Measurements from ENCODE around the gene MAP9.
"Not testable (repeated sequence)": the region's sequence is repeated elsewhere in the genome, so short reads cannot be mapped to it uniquely, and the experiment has no call there.

The MAP9 gene

DNA sequence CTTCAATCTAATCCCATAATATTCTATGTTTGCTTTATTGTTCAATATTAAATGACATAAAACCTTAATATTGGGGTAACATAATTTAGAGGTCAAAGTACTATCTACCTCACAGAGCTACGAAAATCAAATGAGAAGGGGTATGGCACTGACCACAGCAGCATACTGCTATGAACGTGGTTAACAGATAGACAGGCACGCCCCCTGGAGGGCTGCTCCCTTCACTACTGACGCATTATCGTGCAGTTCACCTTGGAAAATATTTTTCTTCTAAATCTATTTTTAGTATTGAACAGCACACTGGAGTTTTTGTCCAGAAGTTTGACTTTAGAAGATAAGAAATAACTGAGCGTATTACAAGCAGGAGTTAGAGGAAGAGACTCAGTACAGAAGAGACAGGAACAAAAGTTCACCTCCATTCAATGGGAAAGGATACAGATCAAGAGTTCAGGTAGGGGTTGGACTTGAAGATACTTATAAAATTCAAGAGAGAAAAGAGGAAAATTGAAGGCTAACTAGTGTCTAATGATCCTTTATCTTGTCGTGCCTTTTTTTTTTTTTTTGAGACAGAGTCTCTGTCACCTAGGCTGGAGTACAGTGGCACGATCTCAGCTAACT, 22.7 kb downstream of the MAP9 start:
- DNase-seq (ENCODE audit: low read depth in 1 of 2, low spot score in 1 of 2), result no peak

DNA sequence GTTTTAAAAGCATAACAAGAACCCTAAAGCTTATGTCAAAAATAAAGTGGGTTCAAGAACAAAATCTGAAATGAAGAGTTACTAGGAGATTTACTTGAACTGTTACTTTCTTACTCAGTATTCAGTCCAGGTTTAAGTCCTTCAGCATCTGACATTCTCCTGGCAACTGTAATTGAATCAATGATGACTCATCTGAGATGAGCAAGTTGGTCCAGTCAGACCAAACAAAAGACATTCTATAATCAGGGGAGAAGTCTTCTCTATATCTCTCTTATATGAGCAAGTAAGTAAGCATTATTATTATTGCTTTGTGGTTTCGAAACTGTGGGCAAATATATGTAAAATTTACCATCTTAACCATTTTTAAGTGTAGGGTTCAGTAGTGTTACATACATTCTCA, 34.6 kb downstream of the MAP9 start:
- no peak for DNase-seq (ENCODE audit: low read depth in 1 of 2, low spot score in 1 of 2)

DNA sequence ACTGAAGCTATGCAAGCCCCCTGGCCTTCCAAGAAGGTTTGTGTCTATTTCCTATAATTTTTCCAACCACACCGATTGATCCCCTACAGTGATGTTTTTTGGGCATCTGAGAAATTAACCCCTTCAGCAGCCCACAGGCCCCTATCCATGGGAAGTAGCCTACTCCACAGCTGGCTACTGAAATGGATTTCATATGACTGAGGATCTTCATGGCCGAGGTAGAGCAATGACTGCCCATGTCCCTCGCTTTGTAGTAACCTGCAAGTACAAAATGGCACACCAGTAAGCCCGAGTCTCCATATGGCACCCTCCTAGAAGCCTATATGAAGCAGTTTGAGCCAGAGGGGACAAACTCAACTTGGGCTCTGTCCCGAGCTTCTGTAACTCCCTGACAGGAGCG, 36.8 kb downstream of the MAP9 start:
- DNase-seq (ENCODE audit: low read depth in 1 of 2, low spot score in 1 of 2), result no peak

DNA sequence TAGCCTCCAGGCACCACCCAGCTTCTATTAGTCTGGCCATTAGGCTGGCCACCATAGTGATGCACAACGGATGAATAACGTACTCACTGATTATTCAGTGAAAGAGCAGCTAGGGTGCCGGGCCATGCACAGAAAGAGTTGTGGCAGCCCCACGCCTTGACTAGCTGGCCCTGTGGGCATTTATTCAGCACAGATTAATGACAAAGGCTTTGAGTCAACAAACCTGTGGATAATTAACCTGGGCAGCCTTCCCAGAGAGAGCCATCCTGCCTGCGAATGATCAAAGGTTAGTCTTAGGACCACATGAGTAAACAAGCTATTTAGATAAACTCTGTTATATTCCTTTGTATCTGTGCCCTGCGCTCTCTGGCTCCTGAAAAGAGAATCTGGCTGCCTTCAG, 37.2 kb downstream of the MAP9 start:
- no peak for DNase-seq (ENCODE audit: low read depth in 1 of 2, low spot score in 1 of 2)

DNA sequence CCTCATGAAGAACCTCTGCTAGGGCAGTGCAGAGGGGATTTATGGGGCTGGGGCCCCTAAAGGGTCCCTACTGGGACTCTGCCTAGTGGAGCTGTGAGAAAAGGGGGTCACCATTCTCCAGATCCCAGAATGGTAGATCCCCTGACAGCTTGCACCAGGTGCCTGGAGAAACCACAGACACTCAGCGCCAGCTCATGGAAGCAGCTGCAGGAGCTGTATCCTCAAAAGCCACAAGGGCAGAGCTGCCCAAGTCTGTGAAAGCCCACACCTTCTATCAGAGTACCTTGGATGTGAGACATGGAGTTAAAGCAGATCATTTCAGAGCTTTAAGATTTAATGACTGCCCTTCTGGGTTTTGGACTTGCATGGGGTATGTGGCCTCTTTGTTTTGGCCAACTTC, 38.6 kb downstream of the MAP9 start:
- no peak for DNase-seq (ENCODE audit: low read depth in 1 of 2, low spot score in 1 of 2)

DNA sequence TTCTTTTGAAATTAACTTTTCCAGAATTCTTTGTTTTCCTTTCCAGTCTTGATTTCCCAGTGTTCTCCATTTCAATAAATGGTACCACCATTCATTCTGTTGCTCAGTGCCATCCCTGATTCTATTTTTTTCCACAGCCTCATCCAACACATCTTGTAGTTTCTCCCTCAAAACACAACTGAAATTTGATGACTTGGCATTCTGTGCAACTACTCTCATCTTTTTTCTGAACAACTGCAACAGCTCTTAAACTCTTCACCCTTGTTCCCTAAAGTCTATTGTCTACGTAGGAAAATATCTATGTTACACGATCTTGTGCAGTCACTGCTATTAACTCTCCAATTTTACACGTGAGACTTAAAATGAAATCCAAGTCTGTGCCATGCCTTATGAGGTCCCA, 40.5 kb downstream of the MAP9 start:
- DNase-seq (ENCODE audit: low read depth in 1 of 2, low spot score in 1 of 2), result no peak

DNA sequence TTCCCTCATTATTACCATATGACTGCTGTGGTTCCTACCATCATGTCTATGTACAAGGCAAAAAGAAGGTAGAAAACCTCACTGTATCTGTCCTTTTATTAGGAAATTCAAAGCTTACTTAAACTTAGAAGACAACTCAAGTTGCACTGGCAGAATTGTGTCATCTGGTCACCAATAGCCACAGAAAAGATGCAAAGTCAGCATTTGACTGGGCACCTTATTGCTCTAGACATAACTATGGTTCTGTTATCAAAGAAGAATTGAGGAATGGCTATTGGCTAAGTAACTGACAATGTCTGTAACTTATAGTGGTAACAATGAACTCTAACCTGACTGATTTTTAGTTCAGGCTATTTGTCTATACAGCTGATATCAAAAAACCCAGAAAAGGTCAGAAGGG, 45.3 kb downstream of the MAP9 start:
- DNase-seq (ENCODE audit: low read depth in 1 of 2, low spot score in 1 of 2), result no peak

DNA sequence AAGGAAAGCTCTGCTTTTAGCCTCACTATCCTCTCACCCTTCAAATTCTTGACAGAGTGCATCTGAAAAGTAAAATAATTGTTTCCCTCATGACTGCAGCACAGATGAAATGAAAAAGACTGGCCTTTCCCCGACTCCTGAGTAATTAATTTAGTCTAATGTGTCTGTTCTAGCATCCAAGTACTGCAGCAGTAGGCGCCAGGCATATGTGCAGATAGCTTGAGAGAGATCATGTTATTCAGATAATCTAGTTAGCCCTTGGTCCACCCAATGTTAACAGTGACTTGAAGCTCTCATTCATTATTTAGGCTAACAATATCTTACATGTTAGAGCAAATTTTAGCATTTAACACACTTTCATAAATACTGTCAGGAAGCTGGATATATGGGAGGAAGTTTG, 54.0 kb downstream of the MAP9 start:
- no peak for DNase-seq (ENCODE audit: low read depth in 1 of 2, low spot score in 1 of 2)

DNA sequence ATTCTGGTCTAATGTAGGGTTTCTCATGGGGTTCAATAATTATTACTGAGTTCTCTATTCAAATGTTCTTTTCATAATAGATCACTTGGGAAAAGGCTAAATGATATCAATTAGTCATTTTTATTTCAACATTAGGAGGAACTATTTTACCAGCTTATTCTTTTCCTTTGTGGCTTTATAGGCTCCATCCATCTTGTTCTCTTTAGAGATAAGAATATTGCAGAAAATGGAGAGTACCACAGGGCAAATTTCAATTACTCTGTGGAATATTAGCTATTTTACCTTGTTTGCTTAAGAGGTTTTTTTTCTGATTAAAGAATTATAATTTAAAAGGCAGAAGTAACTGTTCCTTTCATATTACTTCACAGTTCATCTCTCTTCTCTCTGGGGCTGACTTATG, 55.8 kb downstream of the MAP9 start:
- DNase-seq (ENCODE audit: low read depth in 1 of 2, low spot score in 1 of 2), result no peak

DNA sequence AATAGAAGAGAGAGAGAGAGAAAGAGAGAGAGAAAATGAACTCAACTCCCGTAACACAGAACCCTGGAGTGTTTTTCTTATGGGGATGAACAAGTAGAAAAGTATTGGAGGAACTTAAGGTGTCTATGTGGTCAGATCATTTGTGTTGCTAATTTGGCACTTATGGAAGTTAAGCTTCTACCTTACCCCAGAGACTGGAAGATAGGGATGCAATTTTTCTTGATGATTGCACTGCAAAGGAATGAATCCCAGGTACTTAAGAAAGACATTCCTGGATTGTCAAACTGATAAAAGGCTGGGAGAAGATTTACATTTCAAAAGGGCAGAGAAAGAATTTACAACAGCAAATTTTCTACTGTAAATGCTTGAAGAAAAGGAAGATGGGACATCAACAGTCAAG, 57.2 kb downstream of the MAP9 start:
- no peak for DNase-seq (ENCODE audit: low read depth in 1 of 2, low spot score in 1 of 2)

DNA sequence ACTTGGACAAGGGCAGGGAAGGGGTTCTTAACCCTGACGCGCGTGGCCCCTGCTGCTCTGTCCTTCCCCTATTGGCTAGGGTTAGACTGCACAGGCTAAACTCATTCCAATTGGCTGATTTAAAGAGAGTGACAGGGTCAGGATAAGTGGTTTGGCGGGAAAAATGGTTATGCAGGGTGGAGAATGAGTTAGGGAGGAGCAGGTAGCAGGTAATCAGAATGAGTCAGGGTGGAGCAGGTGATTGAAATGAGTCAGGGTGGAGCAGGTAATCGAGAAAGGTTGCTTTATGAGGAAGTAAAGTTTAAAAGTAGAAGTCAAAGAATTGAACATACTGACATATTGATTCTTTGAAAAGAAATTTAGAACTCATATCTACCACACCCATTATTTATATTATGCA, 64.7 kb downstream of the MAP9 start:
- DNase-seq (ENCODE audit: low read depth in 1 of 2, low spot score in 1 of 2), result not testable (repeated sequence)

DNA sequence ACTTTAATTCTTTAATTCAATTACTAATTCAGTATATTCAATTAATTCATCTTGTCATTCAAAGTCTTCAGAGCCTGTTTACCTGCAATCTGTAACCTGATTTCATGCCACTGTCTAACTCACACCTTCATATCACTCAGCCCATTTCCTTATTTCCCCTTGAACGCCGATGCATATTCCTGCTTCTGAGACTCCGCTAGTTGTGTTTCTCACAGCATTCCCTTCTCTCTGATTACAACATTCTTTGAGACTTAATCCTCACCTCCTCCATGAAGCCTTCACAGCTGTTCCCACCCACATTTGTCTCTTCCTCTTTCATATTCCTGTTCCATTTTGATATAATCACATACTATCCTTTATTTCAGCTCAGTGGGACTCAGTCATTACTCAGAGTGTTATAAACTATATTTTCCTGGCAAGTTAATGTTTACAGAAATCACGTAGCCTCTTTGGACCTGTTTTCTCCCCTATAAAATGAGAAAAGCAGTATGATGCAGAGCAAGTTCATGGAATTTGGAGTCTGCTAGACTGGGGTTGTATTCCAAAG, 69.0 kb downstream of the MAP9 start:
- DNase-seq (ENCODE audit: low read depth in 1 of 2, low spot score in 1 of 2), result no peak

DNA sequence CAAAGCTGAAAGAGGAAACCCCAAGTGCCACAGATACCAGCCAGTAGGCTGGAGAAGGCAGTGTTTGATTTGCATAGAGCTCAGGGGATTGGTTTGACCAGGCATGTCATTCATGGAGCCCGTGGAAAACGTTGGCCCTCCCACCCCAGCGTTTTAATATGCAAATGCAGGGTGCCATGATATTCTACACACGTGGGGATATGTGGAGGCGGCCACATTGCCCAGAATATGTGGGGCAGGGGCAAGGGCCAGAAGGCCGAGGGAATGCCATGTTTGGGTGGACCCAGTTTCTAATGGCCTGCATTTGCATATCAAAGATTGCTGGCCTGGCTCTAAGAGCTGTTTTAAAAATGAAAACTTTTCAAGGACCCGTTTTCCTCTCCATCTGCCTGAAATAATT, 71.1 kb downstream of the MAP9 start:
- DNase-seq (ENCODE audit: low read depth in 1 of 2, low spot score in 1 of 2), result no peak

DNA sequence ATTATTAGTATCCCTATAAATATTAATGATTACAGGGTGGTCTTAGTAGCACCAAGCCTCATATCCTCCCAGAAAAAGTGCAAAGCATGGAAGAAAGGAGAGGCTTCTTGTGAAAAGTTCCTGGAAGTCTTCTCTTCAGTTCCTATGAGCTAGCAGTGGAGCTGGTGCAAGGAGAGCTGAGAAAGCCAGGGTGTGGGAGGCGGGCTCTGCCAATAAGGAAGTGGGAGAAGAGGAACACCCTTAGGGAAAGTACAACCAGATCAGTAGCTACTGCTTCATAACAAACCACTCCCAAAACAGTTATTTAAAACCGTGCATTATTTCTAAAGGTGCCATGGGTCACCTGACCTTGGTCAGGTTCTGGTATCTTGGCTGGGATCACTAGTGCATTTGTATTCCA, 72.4 kb downstream of the MAP9 start:
- no peak for DNase-seq (ENCODE audit: low read depth in 1 of 2, low spot score in 1 of 2)

DNA sequence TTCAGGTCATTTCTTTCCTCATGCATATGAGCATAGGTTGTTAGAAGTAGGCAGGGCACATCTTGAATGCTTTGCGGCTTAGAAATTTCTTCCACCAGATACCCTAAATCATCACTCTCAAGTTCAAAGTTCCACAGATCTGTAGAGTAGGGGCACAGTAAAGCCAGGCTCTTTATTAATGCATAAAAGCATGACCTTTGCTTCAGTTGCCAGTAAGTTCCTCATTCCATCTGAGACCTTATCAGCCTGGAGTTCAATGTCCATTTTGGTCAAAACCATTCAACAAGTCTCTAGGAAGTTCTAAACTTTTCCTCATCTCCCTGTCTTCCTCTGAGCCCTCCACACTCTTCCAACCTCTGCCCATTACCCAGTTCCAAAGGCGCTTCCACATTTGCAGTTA, 77.7 kb downstream of the MAP9 start:
- DNase-seq (ENCODE audit: low read depth in 1 of 2, low spot score in 1 of 2), result no peak
